SIG-M5 (cell line): Measurements from ENCODE around the gene PROSER3.
"Not testable (repeated sequence)": the region's sequence is repeated elsewhere in the genome, so short reads cannot be mapped to it uniquely, and the experiment has no call there.

Source experiments
- DNase-seq: peaks from one replicate; lab custom pipeline; 2025; lab: John Stamatoyannopoulos, UW

PROSER3 gene

DNA sequence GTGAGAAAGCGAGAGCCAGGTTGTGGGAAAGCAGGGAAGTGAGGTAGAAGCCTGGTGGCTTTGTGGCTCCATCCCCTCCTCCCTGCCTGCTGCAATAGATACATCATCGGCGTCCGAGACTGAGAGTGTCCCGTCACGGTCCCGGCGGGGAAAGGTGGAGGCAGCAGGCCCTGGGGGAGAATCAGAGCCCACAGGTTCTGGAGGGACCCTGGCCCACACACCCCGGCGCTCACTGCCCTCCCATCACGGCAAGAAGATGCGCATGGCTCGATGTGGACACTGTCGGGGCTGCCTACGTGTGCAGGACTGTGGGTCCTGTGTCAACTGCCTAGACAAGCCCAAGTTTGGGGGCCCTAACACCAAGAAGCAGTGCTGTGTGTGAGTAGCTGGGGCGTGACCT is 35.1 kb upstream of the PROSER3 start:
- no peak for DNase-seq

DNA sequence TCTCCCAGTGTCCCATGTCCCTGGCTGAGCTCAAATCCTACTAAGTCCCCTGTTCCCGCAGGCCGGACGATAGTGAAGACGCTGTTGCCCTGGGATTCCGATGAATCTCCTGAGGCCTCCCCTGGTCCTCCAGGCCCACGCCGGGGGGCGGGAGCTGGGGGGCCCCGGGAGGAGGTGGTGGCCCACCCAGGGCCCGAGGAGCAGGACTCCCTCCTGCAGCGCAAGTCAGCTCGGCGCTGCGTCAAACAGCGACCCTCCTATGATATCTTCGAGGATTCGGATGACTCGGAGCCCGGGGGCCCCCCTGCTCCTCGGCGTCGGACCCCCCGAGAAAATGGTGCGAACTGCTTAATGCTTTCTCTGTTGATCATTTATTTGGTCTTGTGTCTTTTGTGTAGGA is 34.3 kb upstream of the PROSER3 start:
- no peak for DNase-seq

DNA sequence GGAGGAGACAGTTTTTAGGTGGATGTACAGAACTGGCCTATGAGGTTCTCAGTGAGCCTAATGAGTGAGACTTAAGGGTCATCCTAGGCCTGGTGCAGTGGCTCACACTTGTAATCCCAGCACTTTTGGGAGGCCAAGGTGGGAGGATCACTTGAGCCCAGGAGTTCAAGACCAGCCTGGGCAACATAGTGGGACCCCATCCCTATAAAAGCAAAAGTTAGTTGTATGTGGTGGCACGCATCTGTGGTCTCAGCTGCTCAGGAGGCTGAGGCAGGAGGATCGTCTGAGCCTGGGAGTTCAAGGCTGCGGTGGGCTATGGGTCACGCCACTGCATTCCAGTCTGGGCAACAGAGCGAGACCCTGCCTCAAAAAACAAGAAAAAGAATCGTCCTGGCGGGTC is 33.8 kb upstream of the PROSER3 start:
- not testable (repeated sequence) for DNase-seq

DNA sequence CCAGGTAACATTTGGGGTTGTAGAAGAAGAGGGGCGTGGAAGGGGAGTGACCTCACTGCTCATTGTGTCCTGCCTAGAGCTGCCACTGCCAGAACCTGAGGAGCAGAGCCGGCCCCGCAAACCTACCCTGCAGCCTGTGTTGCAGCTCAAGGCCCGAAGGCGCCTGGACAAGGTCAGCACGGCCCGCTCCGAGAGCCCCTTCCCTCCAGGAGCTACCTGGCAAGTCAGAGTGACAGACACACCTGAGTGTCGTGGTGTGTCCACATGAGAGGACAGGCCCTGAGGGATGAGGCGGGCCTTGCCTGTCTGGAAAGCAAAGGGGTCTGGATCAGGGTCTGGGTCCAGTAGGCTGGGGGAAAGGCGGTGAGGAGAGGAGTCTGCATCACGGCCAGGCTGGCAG is 33.4 kb upstream of the PROSER3 start:
- DNase-seq = no peak

DNA sequence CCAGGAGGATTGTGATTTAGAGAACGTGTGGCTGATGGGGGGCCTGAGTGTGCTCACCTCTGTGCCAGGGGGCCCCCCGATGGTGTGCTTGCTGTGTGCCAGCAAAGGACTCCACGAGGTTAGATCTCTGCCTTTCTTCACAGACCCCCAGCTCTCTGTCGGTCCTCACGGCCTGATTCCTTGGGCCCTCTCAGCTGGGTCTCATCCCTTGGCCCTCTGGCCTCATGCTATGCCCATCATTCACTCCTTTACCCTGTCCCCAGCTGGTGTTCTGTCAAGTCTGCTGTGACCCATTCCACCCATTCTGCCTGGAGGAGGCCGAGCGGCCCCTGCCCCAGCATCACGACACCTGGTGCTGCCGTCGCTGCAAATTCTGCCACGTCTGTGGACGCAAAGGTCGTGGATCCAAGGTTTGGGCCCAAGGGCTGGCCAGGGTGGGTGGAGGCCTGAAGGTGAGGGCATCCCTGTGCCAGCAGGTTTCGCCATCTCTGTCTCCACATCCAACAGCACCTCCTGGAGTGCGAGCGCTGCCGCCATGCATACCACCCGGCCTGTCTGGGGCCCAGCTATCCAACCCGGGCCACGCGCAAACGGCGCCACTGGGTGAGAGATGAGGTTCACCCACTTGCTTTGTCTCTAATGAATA is 32.6 kb upstream of the PROSER3 start:
- DNase-seq = no peak

DNA sequence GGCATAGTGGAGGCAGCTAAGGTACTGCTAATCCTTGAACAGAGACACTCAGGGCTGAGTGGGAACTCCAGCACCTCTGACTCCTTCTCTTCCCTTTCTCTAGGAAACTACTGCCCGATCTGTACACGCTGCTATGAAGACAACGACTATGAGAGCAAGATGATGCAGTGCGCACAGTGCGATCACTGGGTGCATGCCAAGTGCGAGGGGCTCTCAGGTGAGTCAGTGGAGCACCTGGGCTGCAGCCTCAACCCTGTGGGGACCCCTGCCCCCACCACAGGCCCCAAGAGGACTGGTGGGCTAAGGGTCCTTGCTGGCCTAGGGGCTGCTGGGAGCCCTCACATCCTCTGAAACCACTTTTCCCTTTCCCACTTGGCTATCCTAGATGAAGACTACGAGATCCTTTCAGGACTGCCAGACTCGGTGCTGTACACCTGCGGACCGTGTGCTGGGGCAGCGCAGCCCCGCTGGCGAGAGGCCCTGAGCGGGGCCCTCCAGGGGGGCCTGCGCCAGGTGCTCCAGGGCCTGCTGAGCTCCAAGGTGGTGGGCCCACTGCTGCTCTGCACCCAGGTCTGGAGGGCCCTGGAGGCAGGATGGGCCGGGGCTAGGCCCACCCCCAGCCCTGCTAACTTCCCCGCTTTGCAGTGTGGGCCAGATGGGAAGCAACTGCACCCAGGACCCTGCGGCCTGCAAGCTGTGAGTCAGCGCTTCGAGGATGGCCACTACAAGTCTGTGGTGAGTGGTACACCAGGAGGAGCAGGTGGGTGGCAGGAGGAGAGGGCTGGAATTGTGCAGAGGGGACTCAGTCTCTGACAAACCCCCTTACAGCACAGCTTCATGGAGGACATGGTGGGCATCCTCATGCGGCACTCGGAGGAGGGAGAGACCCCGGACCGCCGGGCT is 30.7 kb upstream of the PROSER3 start:
- DNase-seq = no peak

DNA sequence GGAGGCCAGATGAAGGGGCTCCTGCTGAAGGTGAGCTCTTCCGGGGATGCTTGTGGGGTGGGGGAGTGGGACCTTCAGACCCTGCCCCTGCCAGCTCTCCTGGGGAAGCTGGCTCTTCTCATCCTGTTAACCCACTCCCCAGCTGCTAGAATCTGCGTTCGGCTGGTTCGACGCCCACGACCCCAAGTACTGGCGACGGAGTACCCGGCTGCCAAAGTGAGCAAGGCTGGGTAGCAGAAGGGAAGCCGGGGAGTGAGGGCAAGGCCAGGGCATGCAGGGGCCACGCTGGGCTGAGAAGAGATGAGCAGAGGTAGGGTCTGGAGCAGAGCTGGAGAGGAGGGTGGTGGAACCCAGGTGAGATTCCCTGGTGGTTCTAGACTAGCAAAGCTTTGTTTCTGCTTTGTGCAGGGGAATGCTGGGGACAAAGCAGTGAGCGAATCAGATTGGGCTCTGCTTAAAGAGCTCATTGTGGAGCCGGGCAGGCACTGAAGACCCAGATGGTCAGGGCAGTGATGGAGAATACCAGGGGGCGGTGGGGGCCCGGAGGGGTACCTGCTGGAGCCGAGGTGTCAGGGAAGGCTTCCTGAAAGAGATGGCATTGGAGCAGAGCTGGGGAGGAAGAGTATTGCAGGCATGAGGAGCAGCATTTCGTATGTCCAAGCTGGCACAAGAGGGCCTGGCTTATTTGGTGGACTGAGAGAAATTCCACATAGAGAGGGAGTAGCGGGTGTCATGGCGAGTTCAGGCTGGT is 29.8 kb upstream of the PROSER3 start:
- DNase-seq = no peak

DNA sequence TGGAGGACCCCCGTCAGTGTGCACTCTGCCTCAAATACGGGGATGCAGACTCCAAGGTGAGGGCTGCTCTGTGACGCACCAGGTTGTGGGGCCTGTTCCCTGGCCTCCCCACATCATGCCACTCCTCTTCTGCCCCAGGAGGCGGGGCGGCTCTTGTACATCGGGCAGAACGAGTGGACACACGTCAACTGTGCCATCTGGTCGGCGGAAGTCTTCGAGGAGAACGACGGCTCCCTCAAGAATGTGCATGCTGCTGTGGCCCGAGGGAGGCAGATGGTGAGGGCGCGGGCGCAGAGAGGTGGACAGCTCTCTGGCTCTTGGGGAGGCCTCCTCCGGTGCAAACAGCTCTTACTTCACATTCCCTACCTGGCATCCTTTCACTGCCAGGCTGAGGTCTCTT is 29.0 kb upstream of the PROSER3 start:
- no peak for DNase-seq

DNA sequence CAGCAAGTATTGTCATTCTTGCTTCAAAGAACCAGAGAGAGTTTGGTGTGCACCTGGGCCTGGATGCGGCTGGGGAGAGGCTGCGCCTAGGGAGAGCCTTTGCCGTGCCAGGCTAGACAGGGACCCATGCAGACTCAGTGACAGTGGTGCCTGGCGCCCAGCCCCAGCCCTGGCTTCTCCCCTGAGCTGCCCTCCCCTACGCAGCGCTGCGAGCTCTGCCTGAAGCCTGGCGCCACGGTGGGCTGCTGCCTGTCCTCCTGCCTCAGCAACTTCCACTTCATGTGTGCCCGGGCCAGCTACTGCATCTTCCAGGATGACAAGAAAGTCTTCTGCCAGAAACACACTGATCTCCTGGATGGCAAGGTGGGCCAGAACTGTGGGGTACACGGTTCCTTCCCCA is 28.2 kb upstream of the PROSER3 start:
- no peak for DNase-seq

DNA sequence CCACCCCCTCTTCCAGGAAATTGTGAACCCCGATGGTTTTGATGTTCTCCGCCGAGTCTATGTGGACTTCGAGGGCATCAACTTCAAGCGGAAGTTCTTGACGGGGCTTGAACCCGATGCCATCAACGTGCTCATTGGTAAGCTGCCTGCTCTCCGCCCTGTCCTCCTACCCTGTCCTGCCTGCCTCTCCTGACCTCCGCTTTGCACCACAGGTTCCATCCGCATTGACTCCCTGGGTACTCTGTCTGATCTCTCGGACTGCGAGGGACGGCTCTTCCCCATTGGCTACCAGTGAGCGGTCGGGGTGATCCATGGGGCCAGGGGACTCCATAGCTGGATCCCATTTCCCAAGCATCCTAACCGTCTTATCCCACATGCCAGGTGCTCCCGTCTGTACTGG is 27.6 kb upstream of the PROSER3 start:
- no peak for DNase-seq

DNA sequence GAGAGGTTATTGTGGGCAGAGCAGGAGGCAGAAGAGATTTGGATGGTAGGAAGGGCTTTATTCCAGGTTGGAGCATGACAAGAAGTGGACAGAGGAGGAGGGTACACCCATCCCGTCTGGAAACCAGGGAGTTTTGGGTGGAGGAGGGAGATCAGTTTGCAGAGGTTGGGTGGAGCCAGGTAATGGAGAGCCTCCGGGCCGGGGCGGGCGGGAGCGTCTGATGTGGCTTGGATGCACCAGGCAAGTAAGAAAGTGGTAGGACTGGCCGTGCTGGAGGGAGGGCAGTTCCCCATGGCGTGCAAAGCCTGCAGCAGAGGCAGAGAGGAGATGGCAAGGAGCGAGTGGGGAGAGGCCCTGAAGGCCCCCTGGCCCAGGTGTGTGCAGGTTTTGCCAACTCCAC is 26.6 kb upstream of the PROSER3 start:
- DNase-seq = no peak

DNA sequence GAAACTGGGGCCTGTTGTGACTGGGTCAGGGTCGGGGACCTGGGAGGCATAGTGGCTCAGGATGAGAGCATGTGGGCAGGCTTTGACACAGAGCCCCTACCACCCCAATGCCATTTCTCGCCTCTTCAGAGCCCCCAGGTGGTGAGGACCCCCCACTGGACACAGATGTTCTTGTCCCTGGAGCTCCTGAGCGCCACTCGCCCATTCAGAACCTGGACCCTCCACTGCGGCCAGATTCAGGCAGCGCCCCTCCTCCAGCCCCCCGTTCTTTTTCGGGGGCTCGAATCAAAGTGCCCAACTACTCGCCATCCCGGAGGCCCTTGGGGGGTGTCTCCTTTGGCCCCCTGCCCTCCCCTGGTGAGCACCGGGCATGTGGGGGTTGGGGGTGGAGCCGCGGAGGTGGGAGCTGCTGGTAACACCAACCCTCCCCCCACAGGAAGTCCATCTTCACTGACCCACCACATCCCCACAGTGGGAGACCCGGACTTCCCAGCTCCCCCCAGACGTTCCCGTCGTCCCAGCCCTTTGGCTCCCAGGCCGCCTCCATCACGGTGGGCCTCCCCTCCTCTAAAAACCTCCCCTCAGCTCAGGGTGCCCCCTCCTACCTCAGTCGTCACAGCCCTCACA is 26.1 kb upstream of the PROSER3 start:
- DNase-seq = no peak

DNA sequence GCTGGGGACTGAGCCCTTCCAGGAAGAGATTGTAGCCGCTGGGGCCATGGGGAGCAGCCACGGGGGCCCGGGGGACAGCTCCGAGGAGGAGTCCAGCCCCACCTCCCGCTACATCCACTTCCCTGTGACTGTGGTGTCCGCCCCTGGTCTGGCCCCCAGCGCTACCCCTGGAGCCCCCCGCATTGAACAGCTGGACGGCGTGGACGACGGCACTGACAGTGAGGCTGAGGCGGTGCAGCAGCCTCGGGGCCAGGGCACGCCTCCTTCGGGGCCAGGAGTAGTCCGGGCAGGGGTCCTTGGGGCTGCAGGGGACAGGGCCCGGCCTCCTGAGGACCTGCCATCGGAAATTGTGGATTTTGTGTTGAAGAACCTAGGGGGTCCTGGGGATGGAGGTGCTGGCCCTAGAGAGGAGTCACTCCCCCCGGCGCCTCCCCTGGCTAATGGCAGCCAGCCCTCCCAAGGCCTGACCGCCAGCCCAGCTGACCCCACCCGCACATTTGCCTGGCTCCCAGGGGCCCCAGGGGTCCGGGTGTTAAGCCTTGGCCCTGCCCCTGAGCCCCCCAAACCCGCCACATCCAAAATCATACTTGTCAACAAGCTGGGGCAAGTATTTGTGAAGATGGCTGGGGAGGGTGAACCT is 25.3 kb upstream of the PROSER3 start:
- DNase-seq = no peak

DNA sequence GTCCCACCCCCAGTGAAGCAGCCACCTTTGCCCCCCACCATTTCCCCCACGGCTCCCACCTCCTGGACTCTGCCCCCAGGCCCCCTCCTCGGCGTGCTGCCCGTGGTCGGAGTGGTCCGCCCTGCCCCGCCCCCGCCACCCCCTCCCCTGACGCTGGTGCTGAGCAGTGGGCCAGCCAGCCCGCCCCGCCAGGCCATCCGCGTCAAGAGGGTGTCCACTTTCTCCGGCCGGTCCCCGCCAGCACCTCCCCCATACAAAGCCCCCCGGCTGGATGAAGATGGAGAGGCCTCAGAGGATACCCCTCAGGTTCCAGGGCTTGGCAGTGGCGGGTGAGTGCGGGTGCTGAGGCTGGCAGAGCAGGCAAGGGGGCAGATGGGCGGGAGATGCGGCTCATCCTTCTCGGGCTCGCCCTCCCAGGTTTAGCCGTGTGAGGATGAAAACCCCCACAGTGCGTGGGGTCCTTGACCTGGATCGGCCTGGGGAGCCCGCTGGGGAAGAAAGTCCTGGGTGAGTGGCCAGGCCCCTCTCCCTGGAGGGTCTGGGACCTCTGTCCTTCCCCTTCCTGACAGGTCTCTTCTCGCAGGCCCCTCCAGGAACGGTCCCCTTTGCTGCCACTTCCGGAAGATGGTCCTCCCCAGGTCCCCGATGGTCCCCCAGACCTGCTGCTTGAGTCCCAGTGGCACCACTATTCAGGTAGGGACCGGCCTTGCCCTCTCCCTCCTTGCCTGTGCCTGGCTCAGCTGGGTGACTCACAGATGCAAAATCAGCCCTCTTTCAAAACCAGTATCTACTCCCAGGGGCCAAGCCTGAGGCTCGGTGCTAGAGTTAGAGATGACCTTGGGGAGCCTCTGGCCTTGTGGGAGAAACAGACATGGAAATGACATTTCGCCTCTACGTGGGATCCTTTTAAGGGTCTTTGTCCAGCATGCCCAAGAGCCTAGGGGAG is 24.5 kb upstream of the PROSER3 start:
- DNase-seq = no peak

DNA sequence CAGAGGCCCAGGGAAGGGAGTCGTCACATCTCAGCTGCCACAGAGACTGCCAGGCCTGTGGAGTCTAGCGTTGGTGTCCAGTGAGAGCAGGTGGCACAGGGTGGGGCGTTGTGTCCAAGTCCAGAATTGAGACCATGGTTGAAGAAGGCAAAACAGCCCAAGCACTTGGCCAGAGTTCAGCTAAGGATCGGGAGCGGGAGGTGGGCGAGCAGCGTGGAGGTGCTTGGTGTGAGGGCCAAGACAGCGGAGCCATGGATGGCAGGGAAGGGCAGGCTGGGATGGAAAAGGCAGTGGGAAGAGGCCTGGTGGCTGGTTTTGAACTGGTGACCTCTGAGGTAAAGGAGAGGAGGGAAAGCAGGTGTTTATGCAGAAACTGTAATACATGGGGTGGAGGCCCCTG is 23.7 kb upstream of the PROSER3 start:
- no peak for DNase-seq

DNA sequence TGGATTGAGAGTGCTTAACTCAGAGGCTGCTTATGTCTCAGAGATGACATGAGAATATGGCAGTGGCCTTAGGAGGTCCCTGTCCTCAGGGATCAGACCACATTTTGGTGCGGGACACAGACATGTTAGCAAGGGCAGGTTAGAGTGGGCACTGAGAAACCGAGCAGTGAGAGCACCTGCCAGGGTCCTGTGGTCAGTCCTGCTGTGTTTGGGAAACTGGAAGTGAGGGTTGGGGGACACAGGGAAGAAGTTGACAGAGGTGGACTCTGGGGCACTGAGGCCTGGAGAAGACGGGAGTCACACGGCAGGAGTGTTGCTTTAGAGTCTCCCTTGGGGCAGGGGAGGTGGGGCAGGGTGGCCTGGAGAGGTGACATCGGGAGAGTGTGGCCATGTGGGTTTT is 23.1 kb upstream of the PROSER3 start:
- no peak for DNase-seq

DNA sequence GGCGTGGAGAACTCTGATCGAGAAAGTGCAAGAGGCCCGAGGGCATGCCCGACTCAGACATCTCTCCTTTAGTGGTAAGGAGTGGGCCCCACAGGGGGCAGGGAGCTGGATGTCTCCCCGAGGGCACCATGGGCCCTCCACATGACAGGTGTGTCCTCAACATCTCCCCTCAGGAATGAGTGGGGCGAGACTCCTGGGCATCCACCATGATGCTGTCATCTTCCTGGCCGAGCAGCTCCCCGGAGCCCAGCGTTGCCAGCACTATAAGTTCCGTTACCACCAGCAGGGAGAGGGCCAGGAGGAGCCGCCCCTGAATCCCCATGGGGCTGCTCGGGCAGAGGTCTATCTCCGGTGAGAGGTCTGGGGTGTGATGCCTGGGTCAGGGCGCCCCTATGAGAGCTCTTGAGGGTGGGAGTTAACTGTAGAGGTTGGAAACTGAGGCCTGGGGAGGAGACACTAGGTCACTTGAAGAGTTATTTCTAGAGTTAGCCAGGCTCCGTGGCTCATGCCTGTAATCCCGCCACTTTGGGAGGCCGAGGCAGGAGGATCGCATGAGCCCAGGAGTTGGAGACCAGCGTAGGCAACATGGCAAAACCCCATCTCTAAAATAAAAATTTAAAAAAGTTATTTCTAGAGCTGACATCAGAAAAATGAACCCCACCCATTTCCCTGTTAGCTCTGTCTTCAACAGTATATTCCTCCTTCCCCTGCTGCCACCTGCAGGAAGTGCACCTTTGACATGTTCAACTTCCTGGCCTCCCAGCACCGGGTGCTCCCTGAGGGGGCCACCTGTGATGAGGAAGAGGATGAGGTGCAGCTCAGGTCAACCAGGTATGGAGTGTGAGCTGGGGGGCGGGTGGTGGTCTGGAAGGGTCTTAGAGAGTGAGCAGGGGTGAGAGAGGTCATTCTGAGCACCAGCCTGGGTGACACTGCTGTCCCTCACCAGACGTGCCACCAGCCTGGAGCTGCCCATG is 20.8 kb upstream of the PROSER3 start:
- DNase-seq = no peak

DNA sequence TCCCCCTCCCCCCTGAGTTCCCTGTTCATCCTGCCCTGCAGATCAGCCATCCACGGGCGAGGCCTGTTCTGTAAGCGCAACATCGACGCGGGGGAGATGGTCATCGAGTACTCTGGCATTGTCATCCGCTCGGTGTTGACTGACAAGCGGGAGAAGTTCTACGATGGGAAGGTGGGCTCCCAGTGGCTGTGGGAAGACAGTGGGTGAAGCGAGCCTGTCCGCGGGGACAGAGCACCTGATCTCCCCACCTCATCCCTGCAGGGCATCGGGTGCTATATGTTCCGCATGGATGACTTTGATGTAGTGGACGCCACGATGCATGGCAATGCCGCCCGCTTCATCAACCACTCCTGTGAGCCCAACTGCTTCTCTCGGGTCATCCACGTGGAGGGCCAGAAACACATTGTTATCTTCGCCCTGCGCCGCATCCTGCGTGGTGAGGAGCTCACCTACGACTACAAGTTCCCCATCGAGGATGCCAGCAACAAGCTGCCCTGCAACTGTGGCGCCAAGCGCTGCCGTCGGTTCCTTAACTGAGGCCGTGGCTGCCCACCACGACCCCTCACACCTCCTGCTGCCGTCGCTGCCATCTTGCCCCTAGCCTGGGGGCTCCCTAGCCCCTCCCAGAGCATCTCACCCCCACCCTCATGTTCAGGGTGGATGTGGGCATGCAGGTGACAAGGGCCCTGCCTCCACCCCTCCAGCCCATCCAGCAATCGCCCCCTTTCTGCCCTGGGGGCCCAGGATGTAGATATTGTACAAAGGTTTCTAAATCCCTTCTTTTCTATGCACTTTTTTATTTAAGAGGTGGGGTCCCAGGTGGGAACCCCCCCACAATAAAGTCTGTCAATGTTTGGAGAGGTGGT is 19.7 kb upstream of the PROSER3 start:
- no peak for DNase-seq

DNA sequence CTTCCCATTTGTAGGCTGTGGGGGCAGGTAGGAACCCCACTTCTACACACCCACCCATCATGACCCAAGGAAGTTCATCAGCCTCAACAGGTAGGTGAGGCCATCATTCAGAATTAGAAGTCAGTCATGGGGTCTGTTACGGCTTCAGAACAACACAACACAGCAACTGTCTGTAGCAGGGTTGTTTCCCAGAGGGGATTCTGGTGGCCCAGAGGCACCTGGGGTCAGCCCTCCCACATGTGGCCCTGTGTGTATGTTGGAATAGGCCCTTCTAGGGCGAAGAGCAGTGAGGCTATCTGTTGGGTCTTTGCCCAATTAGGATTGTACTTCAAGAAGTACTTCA is 19.1 kb upstream of the PROSER3 start:
- DNase-seq = no peak
